Kidney (tissue), 14 donors: ENCODE results near the gene CPZ. TPM values are rescaled to one million over a fixed set of nuclear protein-coding genes. Genes with fewer than 3 reads are reported as not detected.

Source experiments
- DNase-seq, 5 donors: peaks; one replicate each; pipeline ENCODE4 v3.0.0-alpha.2; 2013 to 2020
- FAIRE-seq: peaks from 2 replicates; lab custom pipeline; 2012; peaks lifted over from hg19 to GRCh38; lab: Jason Lieb, UNC
- H3K27ac ChIP-seq, 2 donors: one replicate each; pipeline ENCODE4 v1.7.0; 2013; ENCODE audit warnings: low read depth in 2 of 2, low read length in 2 of 2, inconsistent platforms in 1 of 2
- H3K27me3 ChIP-seq: one replicate; pipeline ENCODE4 v1.7.1; 2013; ENCODE audit warnings: low read length, inconsistent platforms; ENCODE audit not compliant: control insufficient read depth, insufficient read depth
- H3K36me3 ChIP-seq, 3 donors: one replicate each; pipeline versions ENCODE4 v1.7.0 to v1.7.1; 2013; ENCODE audit warnings: low read length in 3 of 3, control low read depth in 1 of 3, inconsistent platforms in 1 of 3; ENCODE audit not compliant: insufficient read depth in 3 of 3, control insufficient read depth in 2 of 3
- H3K4me1 ChIP-seq, 3 donors: one replicate each; pipeline versions ENCODE4 v1.7.0 to v1.7.1; 2013; ENCODE audit warnings: low read length in 3 of 3, inconsistent platforms in 1 of 3, low read depth in 1 of 3; ENCODE audit not compliant: control insufficient read depth in 2 of 3, insufficient read depth in 2 of 3
- H3K4me3 ChIP-seq, 3 donors: one replicate each; pipeline versions ENCODE4 v1.7.0 to v1.8.1; 2013; ENCODE audit warnings: low read length in 3 of 3, control low read depth in 1 of 3, inconsistent platforms in 1 of 3
- H3K9ac ChIP-seq, 3 donors: one replicate each; pipeline versions ENCODE4 v1.7.0 to v1.7.1; 2013; ENCODE audit warnings: low read length in 3 of 3, control low read depth in 1 of 3, inconsistent platforms in 1 of 3
- H3K9me3 ChIP-seq, 3 donors: one replicate each; pipeline versions ENCODE4 v1.7.0 to v1.7.1; 2013; ENCODE audit warnings: low read length in 3 of 3, control low read depth in 1 of 3, inconsistent platforms in 1 of 3; ENCODE audit not compliant: control insufficient read depth in 2 of 3, insufficient read depth in 1 of 3
- intact Hi-C: fragments of 100-400 bp; cut with DNase I; formaldehyde crosslinking; loops from one replicate; pipeline ENCODE4 v1.11.1; 2022
- polyA plus RNA-seq: library from polyadenylated mRNA; stranded (reverse); fragments of 350-450 nt; fragmentation: Illumina TruSeq; extraction: RNeasy Lipid Tissue Mini Kit (QIAGEN cat#74804); gene quantifications from one replicate; pipeline ENCODE4 v1.2.3, GENCODE V29; 2014; ENCODE audit warnings: low read depth, low replicate concordance; ENCODE audit not compliant: insufficient read depth
- total RNA-seq: library from RNA; stranded (reverse); fragmentation: NEBNext Ultra II Directional; extraction: Animal tissue kit (Norgen Biotek cat#: 25700); gene quantifications from one replicate; pipeline ENCODE4 v1.2.1, GENCODE V29; 2021
- TF ChIP-seq, protein P1 (sequence below): IDR thresholded peaks from 3 replicates; pipeline ENCODE4 v1.5.1; 2012; ENCODE audit warnings: mild to moderate bottlenecking, moderate library complexity, borderline replicate concordance; ENCODE audit not compliant: insufficient read depth; ENCODE audit errors: extremely low read depth
- donor health status: control.
- donor health status: control.
- donor health status: control.
- donor health status: control.
- donor health status: control.
- donor health status: DM: yes; HTN: yes; CAD: no.
- donor health status: Normal renal cell carcinoma (clear cell type).

CPZ gene
- total and polyA plus RNA-seq, 2 donors from 2014 or later, result 1.2 to 2.6 TPM

DNA sequence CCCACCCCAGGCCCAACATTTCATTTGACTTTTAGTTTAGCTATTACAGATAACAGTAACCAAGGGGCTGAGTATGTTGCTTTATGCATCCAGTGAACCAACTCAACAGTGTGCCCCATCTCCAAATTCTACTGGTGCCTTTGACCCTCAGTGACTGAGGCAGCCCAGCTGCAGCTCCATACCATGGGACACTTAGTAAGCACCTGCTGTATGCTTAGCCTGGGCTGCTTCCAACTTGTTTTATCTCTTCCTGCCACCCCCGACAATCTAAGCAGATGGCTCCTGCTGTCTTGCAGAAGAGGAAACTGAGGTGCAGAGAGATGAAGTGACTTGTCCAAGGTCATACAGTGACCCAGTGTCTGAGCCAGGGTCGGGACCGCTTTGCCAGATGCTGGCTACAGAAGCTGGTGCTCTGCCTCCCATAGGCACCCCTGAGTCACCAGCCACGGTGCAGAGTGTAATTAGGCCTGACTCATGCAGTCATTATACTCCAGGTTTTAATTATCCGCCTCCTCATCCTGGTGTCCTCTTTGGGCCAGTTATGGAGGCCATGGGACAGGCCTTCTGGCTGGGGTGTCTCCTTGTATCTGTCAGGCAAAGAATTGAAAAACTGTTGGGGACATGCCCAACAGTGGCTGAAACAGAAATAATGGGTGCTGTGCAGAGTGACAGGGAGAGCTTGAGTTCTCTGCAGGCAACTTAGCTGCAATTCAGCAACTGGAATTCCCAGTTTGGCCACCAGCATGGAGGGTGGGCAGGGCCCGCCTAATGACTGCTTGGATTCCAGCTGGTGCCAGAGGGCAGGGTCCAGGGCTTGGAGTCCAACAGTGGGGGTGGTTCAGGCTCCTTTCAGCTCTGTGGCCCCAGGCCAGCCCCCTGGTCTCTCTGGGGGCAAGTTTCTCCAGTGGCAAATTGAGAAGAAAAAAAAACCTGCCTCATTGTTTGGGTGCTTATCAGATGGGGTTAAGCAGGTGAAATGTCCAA is 20.6 kb upstream of the CPZ start:
- no peaks in the 10 kb centered on the region for H3K4me1 ChIP-seq
- TF ChIP-seq, protein P1, sequence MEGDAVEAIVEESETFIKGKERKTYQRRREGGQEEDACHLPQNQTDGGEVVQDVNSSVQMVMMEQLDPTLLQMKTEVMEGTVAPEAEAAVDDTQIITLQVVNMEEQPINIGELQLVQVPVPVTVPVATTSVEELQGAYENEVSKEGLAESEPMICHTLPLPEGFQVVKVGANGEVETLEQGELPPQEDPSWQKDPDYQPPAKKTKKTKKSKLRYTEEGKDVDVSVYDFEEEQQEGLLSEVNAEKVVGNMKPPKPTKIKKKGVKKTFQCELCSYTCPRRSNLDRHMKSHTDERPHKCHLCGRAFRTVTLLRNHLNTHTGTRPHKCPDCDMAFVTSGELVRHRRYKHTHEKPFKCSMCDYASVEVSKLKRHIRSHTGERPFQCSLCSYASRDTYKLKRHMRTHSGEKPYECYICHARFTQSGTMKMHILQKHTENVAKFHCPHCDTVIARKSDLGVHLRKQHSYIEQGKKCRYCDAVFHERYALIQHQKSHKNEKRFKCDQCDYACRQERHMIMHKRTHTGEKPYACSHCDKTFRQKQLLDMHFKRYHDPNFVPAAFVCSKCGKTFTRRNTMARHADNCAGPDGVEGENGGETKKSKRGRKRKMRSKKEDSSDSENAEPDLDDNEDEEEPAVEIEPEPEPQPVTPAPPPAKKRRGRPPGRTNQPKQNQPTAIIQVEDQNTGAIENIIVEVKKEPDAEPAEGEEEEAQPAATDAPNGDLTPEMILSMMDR, result no peak
- H3K27me3 ChIP-seq, result no peaks in the 10 kb centered on the region
- H3K36me3 ChIP-seq, result no peaks in the 10 kb centered on the region
- FAIRE-seq (no peak), DNase-seq (peak in 1 of 5 donors; percentile 33)
- H3K4me3 ChIP-seq, result no peak overlapping the region
- H3K27ac ChIP-seq, result no peak overlapping the region
- no peak overlapping the region for H3K9ac ChIP-seq
- no peaks in the 10 kb centered on the region for H3K9me3 ChIP-seq
- intact Hi-C loops, result no loop called here

DNA sequence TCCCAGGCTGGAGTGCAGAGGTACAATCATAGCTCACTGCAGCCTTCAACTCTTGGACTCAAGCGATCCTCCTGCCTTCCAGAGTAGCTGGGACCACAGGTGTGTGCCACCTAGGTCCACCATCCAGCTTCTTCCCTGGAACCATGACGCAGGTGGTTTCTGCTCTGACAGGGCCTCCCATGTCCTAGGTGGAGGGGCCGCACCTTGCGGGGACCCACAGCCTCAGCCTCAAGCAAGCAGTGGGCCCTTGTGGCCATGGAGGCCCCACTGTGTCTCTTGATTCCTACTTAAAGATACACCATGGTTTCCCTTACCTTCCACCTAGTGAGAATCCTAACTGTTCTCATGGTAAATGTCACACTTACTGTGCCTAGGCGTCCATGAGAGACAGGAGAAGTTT is 19.3 kb upstream of the CPZ start:
- no peak overlapping the region for H3K27ac ChIP-seq
- TF ChIP-seq, protein P1, result no peak
- intact Hi-C loops, result no loop called here
- H3K4me3 ChIP-seq, result no peak overlapping the region
- H3K27me3 ChIP-seq, result peaks cover 4% of the 10 kb centered on the region
- H3K4me1 ChIP-seq, result no peaks in the 10 kb centered on the region
- no peak overlapping the region for H3K9ac ChIP-seq
- DNase-seq (peak in 1 of 5 donors; percentile 46), FAIRE-seq (no peak)
- H3K9me3 ChIP-seq, result no peaks in the 10 kb centered on the region
- H3K36me3 ChIP-seq, result no peaks in the 10 kb centered on the region

DNA sequence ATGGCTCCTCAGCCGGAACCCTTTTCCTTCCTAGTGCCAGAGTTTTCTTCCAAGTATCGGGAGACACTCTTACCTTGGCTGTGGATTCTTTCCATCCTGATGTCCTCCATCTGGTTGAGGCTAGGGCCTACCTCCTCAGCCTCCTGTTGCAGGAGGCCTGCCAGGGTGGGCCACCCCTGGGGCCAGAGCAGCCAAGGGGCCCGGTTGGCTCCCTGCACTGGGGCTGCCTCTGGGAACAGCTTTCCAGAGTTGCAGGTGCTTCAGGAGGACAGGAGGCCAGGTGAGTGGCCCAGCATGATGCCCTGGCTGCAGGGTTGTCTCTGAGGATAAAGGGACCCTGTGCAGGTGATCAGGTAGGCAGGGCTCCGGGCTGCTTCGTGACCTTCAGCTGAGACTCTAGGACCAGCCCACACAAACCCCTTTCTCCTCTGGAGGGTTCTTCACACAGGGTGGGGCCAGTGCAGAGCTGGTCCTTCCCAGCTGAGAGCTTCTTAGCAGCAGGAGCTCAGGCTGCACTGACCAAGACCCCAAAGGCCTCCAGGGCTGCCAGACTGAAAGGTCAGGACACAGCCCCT is 17.7 kb upstream of the CPZ start:
- TF ChIP-seq, protein P1, result no peak

More for the DNA sequence above, 17.7 kb upstream of the CPZ start:
- Histone ChIP-seq H3K4me3 (no peak overlapping the region), H3K9ac (no peak overlapping the region), H3K9me3 (no peaks in the 10 kb centered on the region), H3K27ac (no peak overlapping the region), H3K36me3 (no peaks in the 10 kb centered on the region), H3K27me3 (peaks cover 4% of the 10 kb centered on the region), H3K4me1 (no peaks in the 10 kb centered on the region)
- DNase-seq (peak in 1 of 5 donors; percentile 53), FAIRE-seq (no peak)
- intact Hi-C loops, result no loop called here
